Caco-2 (cell line): ENCODE measurements around the gene CASZ1. TPM values are rescaled to one million over a fixed set of nuclear protein-coding genes. Genes with fewer than 3 reads are reported as not detected.

ENCODE experiments used
- BruUV-seq: library from RNA; stranded (reverse); fragments of 400-500 nt; replicated peaks from 2 replicates; lab custom pipeline; 2021; lab: Mats Ljungman, UMichigan
- CTCF ChIA-PET: fragments of 300-600 bp; sonication (Branson Sonifier 250); formaldehyde crosslinking; loops from one replicate; lab custom pipeline; 2022; ENCODE audit warnings: antibody characterized with exemption; lab: Charles Lee
- POLR2A ChIA-PET: fragments of 300-600 bp; sonication (Branson Sonifier 250); formaldehyde crosslinking; loops from one replicate; lab custom pipeline; 2022; ENCODE audit warnings: antibody characterized with exemption; lab: Charles Lee
- DNase-seq, 2 experiments: peaks; one replicate each; pipeline versions ENCODE4 v3.0.0 to v3.0.0-alpha.2; 2020 to 2022
- H3K27me3 ChIP-seq: replicated peaks from 2 replicates; pipeline ENCODE4 v1.6.0; 2011; ENCODE audit warnings: low read length; ENCODE audit not compliant: control insufficient read depth, insufficient read depth
- H3K36me3 ChIP-seq: 2 replicates; pipeline ENCODE4 v1.5.1; 2011; ENCODE audit warnings: low read length; ENCODE audit not compliant: control insufficient read depth, insufficient read depth
- H3K4me1 ChIP-seq: fragments of 250-450 bp; sonication (Bioruptor Pico); 2 replicates; pipeline ENCODE4 v1.5.1; 2020; ENCODE audit warnings: mild to moderate bottlenecking
- H3K4me3 ChIP-seq: 2 replicates; pipeline ENCODE4 v1.5.1; 2011; ENCODE audit warnings: low read depth, mild to moderate bottlenecking, control low read depth, low read length
- H3K9me3 ChIP-seq: fragments of 250-450 bp; sonication (Bioruptor Pico); 2 replicates; pipeline ENCODE4 v1.5.1; 2020; ENCODE audit warnings: mild to moderate bottlenecking, moderate library complexity
- H3K27ac Mint-ChIP-seq: one replicate; pipeline ENCODE4 v1.8.0; 2022; ENCODE audit warnings: mixed read lengths; ENCODE audit not compliant: unreplicated experiment
- H3K27me3 Mint-ChIP-seq: one replicate; pipeline ENCODE4 v1.8.0; 2022; ENCODE audit warnings: mixed read lengths; ENCODE audit not compliant: insufficient read depth, unreplicated experiment
- H3K36me3 Mint-ChIP-seq: one replicate; pipeline ENCODE4 v1.8.0; 2022; ENCODE audit warnings: mild to moderate bottlenecking, mixed read lengths; ENCODE audit not compliant: insufficient read depth, unreplicated experiment
- H3K4me1 Mint-ChIP-seq: one replicate; pipeline ENCODE4 v1.8.0; 2022; ENCODE audit warnings: low read depth, mixed read lengths; ENCODE audit not compliant: unreplicated experiment
- H3K4me3 Mint-ChIP-seq: one replicate; pipeline ENCODE4 v1.8.0; 2022; ENCODE audit warnings: mild to moderate bottlenecking, moderate library complexity, mixed read lengths; ENCODE audit not compliant: unreplicated experiment
- H3K9me3 Mint-ChIP-seq: one replicate; pipeline ENCODE4 v1.8.0; 2022; ENCODE audit warnings: mixed read lengths; ENCODE audit not compliant: unreplicated experiment
- intact Hi-C: fragments of 100-400 bp; cut with micrococcal nuclease; formaldehyde crosslinking; loops from one replicate; pipeline ENCODE4 v1.10.0; 2022; ENCODE audit not compliant: unreplicated experiment
- total RNA-seq: library from RNA; stranded (reverse); gene quantifications from 2 replicates; pipeline ENCODE4 v1.2.3, GENCODE V29; 2022
- TF ChIP-seq, protein P1 (sequence below), 2 experiments: fragments of 200-600 bp in 1 of 2; IDR thresholded peaks; 1 replicate in 1 of 2; 2 replicates in 1 of 2; pipeline versions ENCODE4 v1.5.1 to v1.8.0; 2011 to 2022; ENCODE audit warnings: antibody characterized with exemption in 1 of 2, control low read depth in 1 of 2, inconsistent platforms in 1 of 2, low read depth in 1 of 2, low read length in 1 of 2, mild to moderate bottlenecking in 1 of 2, moderate library complexity in 1 of 2; ENCODE audit not compliant: insufficient read depth in 1 of 2, severe bottlenecking in 1 of 2, unreplicated experiment in 1 of 2

The CASZ1 gene
- total RNA-seq, 1 experiment from 2014 or later = 10.9 TPM

DNA sequence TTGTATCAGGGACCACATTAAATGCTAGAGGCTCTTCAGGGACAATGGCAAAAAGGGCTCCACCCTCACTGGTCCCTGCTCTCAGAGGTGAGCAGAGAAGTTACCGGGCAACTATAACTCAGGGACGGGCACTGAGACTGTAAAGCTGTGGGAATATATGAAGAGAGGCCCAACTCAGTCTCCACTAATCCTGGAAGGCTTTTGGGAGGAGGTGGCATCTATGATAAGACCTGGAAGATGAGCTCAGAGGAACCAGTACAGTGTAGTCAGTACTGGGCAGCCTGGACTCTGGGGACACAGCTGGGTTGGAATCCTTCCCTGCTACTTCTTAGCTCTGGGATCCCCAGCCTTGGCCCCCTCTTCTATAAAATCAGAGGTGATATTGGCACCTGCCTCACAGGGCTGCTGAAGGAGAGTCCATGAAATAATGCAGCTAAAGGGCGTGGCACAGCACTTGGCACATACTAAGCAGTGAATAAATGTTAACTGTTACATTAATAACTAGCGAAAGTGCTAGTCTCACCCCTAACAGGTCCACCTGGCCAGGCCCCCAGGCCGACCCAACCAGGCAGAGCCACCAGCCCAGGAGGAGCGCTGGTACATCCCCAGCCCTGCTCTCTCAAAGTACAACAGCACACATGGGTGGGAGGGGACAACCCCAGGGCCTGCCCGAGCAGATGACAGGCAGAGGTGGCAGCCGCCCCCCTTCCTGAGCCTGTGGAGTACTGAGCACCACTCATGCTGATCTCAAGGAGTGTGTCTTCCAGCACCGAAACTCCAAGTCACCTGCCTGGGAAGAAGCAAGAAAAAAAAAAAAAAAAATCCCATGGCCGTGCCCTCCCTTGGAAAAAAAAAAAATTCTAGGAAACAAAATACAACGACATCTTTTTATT, 62.7 kb downstream of the CASZ1 start:
- H3K27ac Mint-ChIP-seq = no peak overlapping the region
- Histone ChIP-seq H3K4me3 (no peak overlapping the region), H3K36me3 (no peaks in the 10 kb centered on the region), H3K9me3 (no peaks in the 10 kb centered on the region), H3K27me3 (no peaks in the 10 kb centered on the region), H3K4me1 (peaks cover 8% of the 10 kb centered on the region)
- H3K4me1 Mint-ChIP-seq = no peaks in the 10 kb centered on the region
- no peaks in the 10 kb centered on the region for H3K27me3 Mint-ChIP-seq
- H3K4me3 Mint-ChIP-seq = no peak overlapping the region
- TF ChIP-seq, protein P1, sequence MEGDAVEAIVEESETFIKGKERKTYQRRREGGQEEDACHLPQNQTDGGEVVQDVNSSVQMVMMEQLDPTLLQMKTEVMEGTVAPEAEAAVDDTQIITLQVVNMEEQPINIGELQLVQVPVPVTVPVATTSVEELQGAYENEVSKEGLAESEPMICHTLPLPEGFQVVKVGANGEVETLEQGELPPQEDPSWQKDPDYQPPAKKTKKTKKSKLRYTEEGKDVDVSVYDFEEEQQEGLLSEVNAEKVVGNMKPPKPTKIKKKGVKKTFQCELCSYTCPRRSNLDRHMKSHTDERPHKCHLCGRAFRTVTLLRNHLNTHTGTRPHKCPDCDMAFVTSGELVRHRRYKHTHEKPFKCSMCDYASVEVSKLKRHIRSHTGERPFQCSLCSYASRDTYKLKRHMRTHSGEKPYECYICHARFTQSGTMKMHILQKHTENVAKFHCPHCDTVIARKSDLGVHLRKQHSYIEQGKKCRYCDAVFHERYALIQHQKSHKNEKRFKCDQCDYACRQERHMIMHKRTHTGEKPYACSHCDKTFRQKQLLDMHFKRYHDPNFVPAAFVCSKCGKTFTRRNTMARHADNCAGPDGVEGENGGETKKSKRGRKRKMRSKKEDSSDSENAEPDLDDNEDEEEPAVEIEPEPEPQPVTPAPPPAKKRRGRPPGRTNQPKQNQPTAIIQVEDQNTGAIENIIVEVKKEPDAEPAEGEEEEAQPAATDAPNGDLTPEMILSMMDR (IDR thresholded peaks at IDR 0.05; ENCODE audit: insufficient read depth in 1 of 2, low read depth in 1 of 2, low read length in 1 of 2, severe bottlenecking in 1 of 2, unreplicated experiment in 1 of 2) = no peak
- CTCF ChIA-PET = interaction anchor here (0.7 kb wide), 1 partner anchor 140 kb away, joined by 3 read pairs; no protein-coding TSS in a partner anchor
- POLR2A ChIA-PET = no interaction called here
- no TSS peak for BruUV-seq
- no peak for DNase-seq
- no peaks in the 10 kb centered on the region for H3K9me3 Mint-ChIP-seq
- intact Hi-C loops = no loop called here
- H3K36me3 Mint-ChIP-seq = peaks cover 4% of the 10 kb centered on the region

DNA sequence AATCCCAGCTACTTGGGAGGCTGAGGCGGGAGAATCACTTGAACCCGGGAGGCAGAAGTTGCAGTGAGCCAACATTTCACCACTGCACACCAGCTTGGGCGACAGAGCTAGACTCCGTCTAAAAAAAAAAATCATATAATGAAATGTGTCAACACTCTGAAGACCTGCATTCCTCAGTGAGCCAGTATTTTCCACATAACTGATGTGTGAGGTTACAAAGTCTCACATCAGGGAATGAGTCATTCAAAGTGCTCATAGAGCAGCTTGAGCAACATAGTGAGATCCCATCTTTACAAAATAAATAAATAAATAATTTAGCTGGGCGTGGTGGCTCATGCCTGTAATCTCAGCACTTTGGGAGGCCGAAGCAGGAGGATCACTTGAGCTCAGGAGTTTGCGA, 65.5 kb downstream of the CASZ1 start:
- intact Hi-C loops = no loop called here
- BruUV-seq = no TSS peak
- no peaks in the 10 kb centered on the region for H3K4me1 Mint-ChIP-seq
- ChIA-PET CTCF (no interaction called here), POLR2A (no interaction called here)
- Histone ChIP-seq H3K27me3 (no peaks in the 10 kb centered on the region), H3K4me3 (no peak overlapping the region), H3K9me3 (no peaks in the 10 kb centered on the region), H3K36me3 (no peaks in the 10 kb centered on the region), H3K4me1 (peaks cover 8% of the 10 kb centered on the region)
- H3K27me3 Mint-ChIP-seq = no peaks in the 10 kb centered on the region
- no peak overlapping the region for H3K4me3 Mint-ChIP-seq
- peak; percentile 36 to 47 for DNase-seq
- no peak overlapping the region for H3K27ac Mint-ChIP-seq
- no peaks in the 10 kb centered on the region for H3K9me3 Mint-ChIP-seq
- TF ChIP-seq, protein P1 (IDR thresholded peaks at IDR 0.05; ENCODE audit: insufficient read depth in 1 of 2, low read depth in 1 of 2, low read length in 1 of 2, severe bottlenecking in 1 of 2, unreplicated experiment in 1 of 2) = no peak
- no peaks in the 10 kb centered on the region for H3K36me3 Mint-ChIP-seq

DNA sequence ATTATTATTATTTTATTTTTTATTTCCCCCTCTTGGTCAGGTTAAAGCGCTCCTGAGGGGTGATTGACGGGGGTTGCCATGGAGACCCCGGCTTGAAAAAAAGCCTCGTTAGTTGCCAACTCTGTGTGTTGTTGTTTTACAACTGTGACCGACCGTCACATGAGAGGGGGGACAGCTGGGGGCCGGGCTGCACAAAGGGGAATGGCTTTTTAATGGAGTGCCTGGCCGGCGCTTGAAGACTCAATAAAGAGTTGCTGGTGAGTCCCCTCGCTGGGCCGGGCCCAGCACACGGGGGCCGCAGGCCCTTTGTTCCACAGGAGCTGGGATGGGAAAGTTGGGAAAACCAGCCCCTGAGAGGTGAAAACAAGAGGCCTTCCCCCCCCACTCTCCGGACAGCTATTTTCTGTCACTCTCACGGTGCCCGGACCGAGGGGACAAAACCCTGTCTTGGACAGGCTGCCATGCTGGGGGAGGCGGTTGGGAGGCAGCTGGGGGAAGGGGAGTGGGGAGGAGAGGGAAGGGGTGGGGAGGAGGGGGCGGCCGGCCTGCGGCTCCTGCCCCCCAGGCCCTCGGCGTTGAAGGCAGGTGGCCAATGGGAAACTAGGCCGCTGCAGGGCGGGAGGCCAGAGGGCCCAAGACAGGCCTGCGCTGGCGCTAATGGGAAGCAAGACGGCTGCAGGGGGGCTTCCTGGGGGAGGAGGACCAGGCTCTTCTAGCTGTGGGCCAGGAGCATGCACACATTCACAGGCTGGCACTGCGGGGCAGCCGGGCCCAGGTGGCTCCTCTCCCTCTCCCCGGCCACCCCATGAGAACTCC, 67.6 kb downstream of the CASZ1 start:
- H3K36me3 ChIP-seq = no peaks in the 10 kb centered on the region

More for the DNA sequence above, 67.6 kb downstream of the CASZ1 start:
- no TSS peak for BruUV-seq
- CTCF ChIA-PET = no interaction called here
- H3K4me3 Mint-ChIP-seq = no peak overlapping the region
- no peak overlapping the region for H3K27ac Mint-ChIP-seq
- POLR2A ChIA-PET = no interaction called here
- H3K27me3 Mint-ChIP-seq = no peaks in the 10 kb centered on the region
- H3K9me3 Mint-ChIP-seq = no peaks in the 10 kb centered on the region
- Histone ChIP-seq H3K4me3 (no peak overlapping the region), H3K27me3 (no peaks in the 10 kb centered on the region), H3K4me1 (peaks cover 8% of the 10 kb centered on the region), H3K9me3 (no peaks in the 10 kb centered on the region)
- intact Hi-C loops = no loop called here
- no peak for DNase-seq
- TF ChIP-seq, protein P1 (IDR thresholded peaks at IDR 0.05; ENCODE audit: insufficient read depth in 1 of 2, low read depth in 1 of 2, low read length in 1 of 2, severe bottlenecking in 1 of 2, unreplicated experiment in 1 of 2) = no peak
- H3K36me3 Mint-ChIP-seq = no peaks in the 10 kb centered on the region
- H3K4me1 Mint-ChIP-seq = no peaks in the 10 kb centered on the region
